Smooth muscle cell (in vitro differentiated cells): Measurements from ENCODE around the gene MIPEP. TPM values are rescaled to one million over a fixed set of nuclear protein-coding genes. Genes with fewer than 3 reads are reported as not detected.
A peak's percentile ranks its signal among the peaks of the same experiment; 100 is the strongest.

ENCODE experiments used
- DNase-seq: peaks from one replicate; lab custom pipeline; 2025; ENCODE audit not compliant: unreplicated experiment; lab: John Stamatoyannopoulos, UW
- H2AFZ ChIP-seq: fragments of 200-600 bp; sonication (generic); 2 replicates; pipeline ENCODE4 v1.6.0; 2016; ENCODE audit warnings: antibody characterized with exemption, low read depth, mild to moderate bottlenecking
- H3F3A ChIP-seq: fragments of 200-600 bp; sonication (generic); 2 replicates; pipeline ENCODE4 v1.6.0; 2017; ENCODE audit warnings: antibody characterized with exemption, low read depth
- H3K27ac ChIP-seq: fragments of 200-600 bp; sonication (generic); 2 replicates; pipeline ENCODE4 v1.5.1; 2016; ENCODE audit warnings: low read depth, mild to moderate bottlenecking
- H3K27me3 ChIP-seq: fragments of 200-600 bp; sonication (generic); 2 replicates; pipeline ENCODE4 v1.6.1; 2016; ENCODE audit warnings: low read depth, mild to moderate bottlenecking
- H3K36me3 ChIP-seq: fragments of 200-600 bp; sonication (generic); 2 replicates; pipeline ENCODE4 v1.5.1; 2016; ENCODE audit warnings: low read depth
- H3K4me1 ChIP-seq: fragments of 200-600 bp; sonication (generic); 2 replicates; pipeline ENCODE4 v1.5.1; 2016; ENCODE audit warnings: low read depth
- H3K4me2 ChIP-seq: fragments of 200-600 bp; sonication (generic); 2 replicates; pipeline ENCODE4 v1.6.0; 2016; ENCODE audit warnings: mild to moderate bottlenecking
- H3K4me3 ChIP-seq: fragments of 200-600 bp; sonication (generic); 2 replicates; pipeline ENCODE4 v1.5.1; 2016; ENCODE audit warnings: mild to moderate bottlenecking
- H3K79me2 ChIP-seq: fragments of 200-600 bp; sonication (generic); 2 replicates; pipeline ENCODE4 v1.6.0; 2016; ENCODE audit warnings: low read depth, mild to moderate bottlenecking
- H3K9ac ChIP-seq: fragments of 200-600 bp; sonication (generic); 2 replicates; pipeline ENCODE4 v1.6.0; 2016; ENCODE audit warnings: low read depth
- H3K9me3 ChIP-seq: fragments of 200-600 bp; sonication (generic); replicated peaks from 2 replicates; pipeline ENCODE4 v1.5.1; 2016; ENCODE audit warnings: low read depth
- H4K20me1 ChIP-seq: fragments of 200-600 bp; sonication (generic); 2 replicates; pipeline ENCODE4 v1.6.0; 2016; ENCODE audit warnings: low read depth
- CTCF ChIP-seq: fragments of 200-600 bp; sonication (generic); IDR thresholded peaks from 2 replicates; pipeline ENCODE4 v1.5.1; 2017; ENCODE audit warnings: borderline replicate concordance, mild to moderate bottlenecking, antibody characterized with exemption; ENCODE audit not compliant: insufficient read depth, poor library complexity, severe bottlenecking
- WGBS: methylation state at CpG from one replicate; pipeline ENCODE4 v1.1.7; 2016; ENCODE audit warnings: low lambda C conversion rate; 5-methylcytosine and 5-hydroxymethylcytosine counted together
- polyA plus RNA-seq: library from polyadenylated mRNA; unstranded; fragments of >200 nt; fragmentation: Nextera tagmentation; extraction: Ambion mirVana; gene quantifications from 2 replicates; pipeline ENCODE4 v1.2.1, GENCODE V29; 2016
- small RNA-seq: library from RNA; depleted of rRNA; stranded (forward); fragments of <200 nt; gene quantifications from one replicate; pipeline ENCODE3, GENCODE V24; 2014
- total RNA-seq: library from RNA; depleted of rRNA; stranded (reverse); fragments of >200 nt; gene quantifications from 2 replicates; pipeline ENCODE4 v1.2.3, GENCODE V29; 2014

Gene MIPEP
- total and polyA plus RNA-seq, 2 experiments from 2014 or later, result 15.7 to 18.9 TPM

- no peak for DNase-seq
- Histone ChIP-seq H3K27me3 (no peaks in the 10 kb centered on the region), H4K20me1 (no peaks in the 10 kb centered on the region), H2AFZ (no peak overlapping the region), H3K27ac (no peak overlapping the region), H3K36me3 (no peaks in the 10 kb centered on the region), H3K79me2 (no peaks in the 10 kb centered on the region), H3K9ac (no peak overlapping the region), H3F3A (peaks cover 1% of the 10 kb centered on the region), H3K4me2 (no peak overlapping the region), H3K4me3 (no peak overlapping the region), H3K9me3 (peaks cover 8% of the 10 kb centered on the region), H3K4me1 (no peaks in the 10 kb centered on the region)
- 96% methylated on average over 2 of the region's 2 CpGs for WGBS
- no peak for TF ChIP-seq CTCF
Measured at GRCh38 chr13:23684647-23685046, 204.6 kb downstream of the MIPEP start.

DNA sequence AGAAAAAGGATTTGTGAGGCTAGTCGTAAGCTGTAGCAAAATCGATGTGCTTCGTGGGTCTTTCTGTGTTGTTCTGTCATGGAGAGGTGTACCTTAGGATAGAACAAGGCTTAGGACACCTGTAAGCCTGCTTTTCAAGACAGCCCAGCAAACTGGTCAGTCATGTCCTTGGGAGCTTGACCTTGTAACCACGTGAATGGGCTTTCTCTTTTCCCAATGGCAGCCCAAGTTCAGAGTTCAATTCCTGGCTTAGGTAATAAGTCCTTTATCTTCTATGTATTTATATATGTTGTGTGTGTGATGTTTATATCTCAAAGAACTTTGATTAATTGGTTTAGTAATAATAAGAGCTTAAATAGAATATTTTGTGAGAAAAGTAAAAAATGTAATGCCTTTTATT is 206.1 kb downstream of the MIPEP start:
- 96% methylated on average over 4 of the region's 4 CpGs for WGBS
- H3K4me3 ChIP-seq, result no peak overlapping the region
- H3K9ac ChIP-seq, result no peak overlapping the region
- DNase-seq, result no peak
- peaks cover 5% of the 10 kb centered on the region for H3F3A ChIP-seq
- H3K4me2 ChIP-seq, result no peak overlapping the region
- no peak overlapping the region for H3K27ac ChIP-seq
- H3K27me3 ChIP-seq, result no peaks in the 10 kb centered on the region
- H3K79me2 ChIP-seq, result no peaks in the 10 kb centered on the region
- no peaks in the 10 kb centered on the region for H4K20me1 ChIP-seq
- H2AFZ ChIP-seq, result no peak overlapping the region
- peaks cover 3% of the 10 kb centered on the region for H3K4me1 ChIP-seq
- no peaks in the 10 kb centered on the region for H3K36me3 ChIP-seq
- H3K9me3 ChIP-seq, result peaks cover 8% of the 10 kb centered on the region
- no peak for TF ChIP-seq CTCF

GRCh38 chr13:23680845-23681669 is 208.1 kb downstream of the MIPEP start:
- peak overlapping the region; percentile 20 for H3K27ac ChIP-seq
- H2AFZ ChIP-seq, result no peak overlapping the region
- H3F3A ChIP-seq, result peaks cover 5% of the 10 kb centered on the region
- 58% methylated on average over 10 of the region's 10 CpGs for WGBS
- no peak for TF ChIP-seq CTCF
- H3K9ac ChIP-seq, result no peak overlapping the region
- H3K27me3 ChIP-seq, result no peaks in the 10 kb centered on the region
- peaks cover 8% of the 10 kb centered on the region for H3K9me3 ChIP-seq
- H4K20me1 ChIP-seq, result no peaks in the 10 kb centered on the region
- no peaks in the 10 kb centered on the region for H3K79me2 ChIP-seq
- H3K4me2 ChIP-seq, result peak overlapping the region; percentile 26
- no peak overlapping the region for H3K4me3 ChIP-seq
- H3K4me1 ChIP-seq, result peaks cover 3% of the 10 kb centered on the region
- no peaks in the 10 kb centered on the region for H3K36me3 ChIP-seq
- no peak for DNase-seq

Small RNAs within 50 kb of the gene (small RNA-seq; reads per million reads assigned to genes)
- gene MTCO3P2, result not detected

Other genes with a start within 250 kb of the MIPEP start
- gene C1QTNF9B, start 8.1 kb upstream of the MIPEP start, total RNA-seq, result not detected in 2 replicates
- 0.21 and 0.39 TPM in 2 replicates for gene C1QTNF9B, start 8.1 kb upstream of the MIPEP start, polyA plus RNA-seq